LoVo (cell line): ENCODE results near the gene CPHXL.

Experiments used
- DNase-seq: peaks from one replicate; pipeline ENCODE4 v3.0.0-alpha.2; 2016; ENCODE audit warnings: low spot score

Gene CPHXL

DNA sequence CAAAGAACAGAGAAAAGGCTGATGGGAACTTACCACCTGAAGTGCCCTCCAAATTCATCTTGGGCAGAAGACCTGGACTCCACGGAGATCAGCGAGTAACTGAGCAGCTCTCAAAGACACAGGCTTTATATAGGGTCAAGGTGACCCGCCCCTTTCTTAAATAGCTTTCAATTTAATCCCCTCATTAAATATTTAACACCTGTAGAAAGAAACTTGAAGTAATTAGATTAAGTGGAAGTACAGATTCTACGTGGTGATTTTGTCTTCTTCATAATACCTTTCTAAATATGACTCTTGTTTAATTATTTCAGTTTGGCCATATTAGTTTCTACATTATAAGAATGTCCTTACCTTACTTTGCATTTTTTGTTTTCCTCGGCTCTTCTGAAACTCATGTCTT is 24.9 kb downstream of the CPHXL start, which contains the start of gene DUXB:
TSS of gene DUXB (minus strand) at position 101 of the 400 bp plus-strand sequence. CDS start at position 58, 43 bp downstream.
- no peak for DNase-seq

DNA sequence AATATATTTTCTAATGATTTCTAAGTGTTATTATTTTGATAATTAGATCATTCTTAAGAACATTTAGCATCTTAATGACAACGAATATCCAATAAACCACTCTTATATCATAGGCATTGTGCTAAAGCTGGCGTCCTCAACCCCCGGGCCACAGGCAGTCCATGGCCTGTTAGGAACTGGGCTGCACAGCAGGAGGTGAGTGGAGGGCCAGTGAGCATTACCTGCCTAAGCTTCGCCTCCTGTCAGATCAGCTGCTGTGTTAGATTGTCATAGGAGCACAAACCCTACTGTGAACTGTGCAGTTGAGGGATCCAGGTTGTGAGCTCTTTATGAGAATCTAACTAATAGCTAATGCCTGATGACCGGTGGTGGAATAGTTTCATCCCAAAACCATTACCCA is 28.7 kb downstream of the CPHXL start:
- DNase-seq: no peak

DNA sequence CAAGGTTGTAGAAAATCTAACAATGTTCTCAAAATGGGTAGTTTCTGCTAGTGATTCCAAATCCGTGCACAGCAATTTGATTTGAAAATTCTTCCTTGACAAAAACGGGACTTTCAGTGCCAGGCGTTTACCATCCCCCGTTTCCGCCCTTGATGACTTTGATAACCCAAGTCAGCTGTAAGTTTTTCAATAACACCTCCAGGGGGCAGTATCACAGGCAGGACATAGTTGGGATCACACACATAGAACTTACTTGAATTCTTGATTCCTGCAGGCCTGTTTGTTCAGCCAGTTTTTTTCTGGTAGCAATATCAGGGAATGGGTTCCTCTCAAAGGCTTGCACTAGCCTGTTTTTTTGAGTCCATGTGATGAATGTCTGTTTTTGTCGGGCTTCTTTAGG is 30.6 kb downstream of the CPHXL start:
- DNase-seq: no peak

DNA sequence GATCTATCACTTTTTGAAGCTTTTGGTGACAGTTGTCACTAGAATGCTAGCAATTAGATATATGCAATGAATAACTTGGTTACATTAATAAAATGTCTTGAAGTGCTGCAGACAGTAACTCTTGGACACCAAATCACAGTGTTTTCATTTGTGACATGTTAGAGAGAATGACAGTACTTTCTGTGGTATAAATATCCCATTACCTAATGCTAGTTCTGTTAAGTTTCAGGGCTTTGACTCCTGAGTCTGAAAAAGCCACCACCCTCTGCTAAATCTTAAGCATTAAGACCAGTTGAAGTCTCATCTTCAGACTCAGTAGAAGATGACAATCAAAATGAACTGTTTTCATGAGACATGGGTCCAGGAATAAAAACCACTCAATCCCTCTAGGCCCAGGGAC is 38.9 kb downstream of the CPHXL start:
- no peak for DNase-seq

DNA sequence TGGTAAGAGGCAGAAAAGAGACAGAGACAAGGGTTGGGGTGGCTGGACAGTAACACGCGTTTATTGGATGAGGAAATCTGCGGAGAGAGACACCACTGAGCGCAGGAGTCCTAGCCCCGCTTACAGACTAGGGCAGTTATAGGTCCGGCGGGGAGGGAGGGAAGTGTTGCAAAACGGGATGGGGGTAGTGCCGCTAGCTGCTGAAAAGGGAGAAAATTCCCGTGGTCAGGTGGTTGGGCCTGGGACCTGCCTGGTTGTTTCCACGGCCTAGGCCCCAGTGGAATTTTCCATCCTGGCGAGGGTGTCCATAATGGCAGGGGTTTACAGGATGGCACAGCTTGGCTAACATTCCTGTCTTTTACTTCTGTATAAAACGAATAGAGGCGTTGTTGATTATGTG is 44.0 kb downstream of the CPHXL start:
- DNase-seq: no peak

DNA sequence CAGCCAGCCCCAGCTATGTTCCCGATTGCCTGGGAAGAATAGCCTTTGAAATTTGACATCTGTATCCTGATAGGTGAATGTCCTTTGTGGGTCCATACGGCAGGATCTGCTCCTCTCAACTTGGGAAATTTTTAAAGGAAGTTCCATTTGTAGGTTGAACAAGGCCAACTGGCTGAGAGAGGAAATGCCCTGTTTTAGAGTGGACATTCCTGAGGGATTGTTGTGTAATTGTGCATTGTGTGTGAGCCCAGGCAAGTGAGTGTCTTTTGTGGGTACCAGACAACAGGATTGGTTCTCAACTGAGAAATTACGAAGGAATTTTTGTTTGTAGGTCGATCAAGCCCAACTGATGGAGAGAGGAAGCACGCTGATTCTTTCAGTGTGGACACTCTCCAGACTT is 46.9 kb downstream of the CPHXL start:
- no peak for DNase-seq

DNA sequence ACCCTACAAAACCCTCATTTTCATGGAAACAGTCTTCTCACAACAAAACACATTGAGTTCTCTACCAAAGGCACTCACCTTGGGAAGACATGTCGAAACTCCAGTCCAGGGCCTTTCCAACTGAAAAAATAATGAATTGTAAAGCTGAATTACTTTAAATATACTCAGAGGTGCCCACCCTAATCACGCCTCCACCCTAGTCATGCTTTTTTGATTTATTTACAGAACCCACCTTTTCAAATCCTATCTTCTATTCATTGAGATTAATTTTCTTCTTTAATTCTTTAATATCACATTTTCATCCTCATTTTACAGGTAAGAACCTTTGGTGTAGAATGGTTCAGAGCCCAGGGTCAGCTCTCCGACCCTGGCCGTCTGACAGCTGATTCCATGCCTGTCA is 49.4 kb downstream of the CPHXL start, which contains the start of gene CPHXL2:
TSS of gene CPHXL2 (minus strand) at position 101 of the 400 bp plus-strand sequence. CDS start at position 91, 10 bp downstream.
- no peak for DNase-seq

DNA sequence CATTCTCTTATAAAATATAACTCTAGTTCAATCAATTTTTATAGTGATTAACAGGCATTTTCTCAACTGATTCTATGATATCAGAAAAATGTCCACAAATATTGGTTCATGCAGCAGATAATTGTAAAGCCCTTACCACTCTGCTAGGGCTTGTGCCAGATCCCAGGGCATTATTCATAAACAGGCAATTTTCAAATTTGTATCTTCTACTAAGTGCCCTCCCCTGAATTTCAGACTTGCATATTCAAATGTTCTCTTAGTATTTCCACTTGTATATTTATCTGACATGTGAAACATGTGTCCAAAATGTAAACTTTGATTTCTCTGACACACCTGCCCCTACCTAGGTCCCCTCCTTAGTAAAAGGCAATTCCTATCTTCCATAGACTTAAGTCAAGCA is 58.8 kb downstream of the CPHXL start:
- no peak for DNase-seq
